Measurements from ENCODE around the gene PDK2.

PDK2 gene

DNA sequence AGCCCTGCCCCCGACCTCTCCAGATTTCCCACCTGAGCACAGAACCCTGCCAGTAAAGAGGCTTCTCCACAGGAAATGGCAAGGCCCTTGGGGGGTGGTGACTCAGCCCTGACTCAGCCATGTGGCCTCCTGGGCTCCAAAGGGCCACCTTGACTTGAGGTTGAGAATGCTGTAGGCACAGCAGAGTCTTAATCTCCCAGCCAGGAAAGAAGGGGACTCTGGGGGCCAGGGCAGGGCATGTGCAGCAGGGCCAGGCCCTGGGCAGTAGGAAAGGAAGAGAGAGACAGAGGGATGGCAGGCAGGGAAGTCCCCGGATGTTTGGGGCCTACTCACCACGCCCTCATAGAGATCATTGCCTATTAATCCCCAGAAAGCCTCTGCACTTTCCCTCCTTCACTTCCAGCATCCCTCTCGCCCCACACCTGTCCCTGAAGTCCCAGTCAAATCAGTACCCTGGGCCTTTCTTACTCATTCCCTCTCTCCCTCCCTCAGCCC lies 44.0 kb upstream of the PDK2 start:
- no peak overlapping the region for H2AFZ ChIP-seq (ENCODE audit: low read depth, low read length, severe bottlenecking)
- no peak overlapping the region for H3K9ac ChIP-seq (ENCODE audit: low read length)
- no peak overlapping the region for H3K4me2 ChIP-seq (ENCODE audit: low read depth, low read length, poor library complexity, severe bottlenecking)
- no peaks in the 10 kb centered on the region for H3F3A ChIP-seq (ENCODE audit: insufficient read depth)
- no peak overlapping the region for H3K27ac ChIP-seq (ENCODE audit: low read depth, low read length)
- no peak for TF ChIP-seq CTCF (IDR thresholded peaks at IDR 0.05; ENCODE audit: insufficient read depth, low read length, poor library complexity, severe bottlenecking)
- no peak for TF ChIP-seq EZH2phosphoT487 (conservative IDR thresholded peaks at IDR 0.05; ENCODE audit: low read length)
- H3K36me3 ChIP-seq (ENCODE audit: low read length): no peaks in the 10 kb centered on the region
- no peaks in the 10 kb centered on the region for H3K27me3 ChIP-seq (ENCODE audit: low read length)
- H4K20me1 ChIP-seq (ENCODE audit: low read depth, low read length): no peaks in the 10 kb centered on the region
- no peaks in the 10 kb centered on the region for H3K79me2 ChIP-seq (ENCODE audit: insufficient read depth, low read length)
- H3K4me3 ChIP-seq (ENCODE audit: insufficient read depth, low read length, poor library complexity, severe bottlenecking): no peak overlapping the region
- no peaks in the 10 kb centered on the region for H3K9me3 ChIP-seq (ENCODE audit: insufficient read depth, low read length)
- no peaks in the 10 kb centered on the region for H3K9me2 ChIP-seq (replicated peaks; ENCODE audit: insufficient read depth, low read length)

- Histone ChIP-seq H3F3A (ENCODE audit: insufficient read depth) (no peaks in the 10 kb centered on the region), H3K9me2 (replicated peaks; ENCODE audit: insufficient read depth, low read length) (no peaks in the 10 kb centered on the region), H3K36me3 (ENCODE audit: low read length) (no peaks in the 10 kb centered on the region), H3K27me3 (ENCODE audit: low read length) (no peaks in the 10 kb centered on the region), H3K9me3 (ENCODE audit: insufficient read depth, low read length) (no peaks in the 10 kb centered on the region), H2AFZ (ENCODE audit: low read depth, low read length, severe bottlenecking) (no peak overlapping the region), H3K79me2 (ENCODE audit: insufficient read depth, low read length) (no peaks in the 10 kb centered on the region), H3K9ac (ENCODE audit: low read length) (no peak overlapping the region), H3K4me3 (ENCODE audit: insufficient read depth, low read length, poor library complexity, severe bottlenecking) (no peak overlapping the region), H3K4me2 (ENCODE audit: low read depth, low read length, poor library complexity, severe bottlenecking) (no peak overlapping the region), H3K27ac (ENCODE audit: low read depth, low read length) (no peak overlapping the region), H4K20me1 (ENCODE audit: low read depth, low read length) (no peaks in the 10 kb centered on the region)
- TF ChIP-seq EZH2phosphoT487 (conservative IDR thresholded peaks at IDR 0.05; ENCODE audit: low read length) (no peak), CTCF (IDR thresholded peaks at IDR 0.05; ENCODE audit: insufficient read depth, low read length, poor library complexity, severe bottlenecking) (no peak)
These were observed 43.5 kb upstream of the PDK2 start for GRCh38 chr17:50051606-50052005.

DNA sequence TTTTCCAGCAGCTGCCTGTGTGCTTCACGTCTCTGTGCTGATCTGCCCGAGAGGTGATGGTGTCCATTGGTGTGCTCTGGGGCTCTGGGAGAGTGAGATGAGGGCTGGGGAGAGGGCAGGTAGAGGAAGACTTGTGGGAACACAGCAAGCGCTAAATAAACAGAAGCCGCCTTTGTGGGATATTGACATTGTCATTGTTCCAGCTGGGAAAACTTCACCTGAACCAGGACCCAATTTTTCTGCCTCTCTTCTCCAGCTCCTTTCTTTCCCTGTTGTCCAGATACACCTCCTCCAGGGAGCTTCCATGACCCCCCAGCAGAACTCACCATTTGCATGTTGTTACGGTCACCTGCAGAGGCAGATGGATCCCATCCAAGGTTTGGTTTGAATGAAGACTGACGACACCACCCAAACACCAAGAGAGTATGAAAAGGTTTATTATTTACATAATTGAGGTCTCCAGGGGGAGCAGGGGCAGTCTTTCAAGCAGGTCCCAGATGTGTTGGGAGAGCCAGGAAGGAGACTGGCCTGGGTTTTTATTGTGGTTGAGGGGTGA lies 42.8 kb upstream of the PDK2 start:
- no peak overlapping the region for H3K4me3 ChIP-seq (ENCODE audit: insufficient read depth, low read length, poor library complexity, severe bottlenecking)
- H2AFZ ChIP-seq (ENCODE audit: low read depth, low read length, severe bottlenecking): no peak overlapping the region
- H3K36me3 ChIP-seq (ENCODE audit: low read length): no peaks in the 10 kb centered on the region
- TF ChIP-seq CTCF (IDR thresholded peaks at IDR 0.05; ENCODE audit: insufficient read depth, low read length, poor library complexity, severe bottlenecking) (no peak), EZH2phosphoT487 (conservative IDR thresholded peaks at IDR 0.05; ENCODE audit: low read length) (no peak)
- H3K9me3 ChIP-seq (ENCODE audit: insufficient read depth, low read length): no peaks in the 10 kb centered on the region
- H3K4me2 ChIP-seq (ENCODE audit: low read depth, low read length, poor library complexity, severe bottlenecking): no peak overlapping the region
- H3K27ac ChIP-seq (ENCODE audit: low read depth, low read length): no peak overlapping the region
- no peaks in the 10 kb centered on the region for H3F3A ChIP-seq (ENCODE audit: insufficient read depth)
- no peaks in the 10 kb centered on the region for H4K20me1 ChIP-seq (ENCODE audit: low read depth, low read length)
- no peaks in the 10 kb centered on the region for H3K27me3 ChIP-seq (ENCODE audit: low read length)
- no peaks in the 10 kb centered on the region for H3K9me2 ChIP-seq (replicated peaks; ENCODE audit: insufficient read depth, low read length)
- H3K9ac ChIP-seq (ENCODE audit: low read length): no peak overlapping the region
- no peaks in the 10 kb centered on the region for H3K79me2 ChIP-seq (ENCODE audit: insufficient read depth, low read length)
